ENCODE results near the gene CBY2.
"Not testable (repeated sequence)": the region's sequence is repeated elsewhere in the genome, so short reads cannot be mapped to it uniquely, and the experiment has no call there.

CBY2 gene, protein sequence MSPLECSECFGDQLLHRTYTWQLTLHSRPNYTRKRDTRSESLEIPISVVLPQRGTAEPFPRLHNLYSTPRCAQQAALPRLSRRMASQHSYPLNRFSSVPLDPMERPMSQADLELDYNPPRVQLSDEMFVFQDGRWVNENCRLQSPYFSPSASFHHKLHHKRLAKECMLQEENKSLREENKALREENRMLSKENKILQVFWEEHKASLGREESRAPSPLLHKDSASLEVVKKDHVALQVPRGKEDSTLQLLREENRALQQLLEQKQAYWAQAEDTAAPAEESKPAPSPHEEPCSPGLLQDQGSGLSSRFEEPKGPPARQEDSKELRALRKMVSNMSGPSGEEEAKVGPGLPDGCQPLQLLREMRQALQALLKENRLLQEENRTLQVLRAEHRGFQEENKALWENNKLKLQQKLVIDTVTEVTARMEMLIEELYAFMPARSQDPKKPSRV

DNA sequence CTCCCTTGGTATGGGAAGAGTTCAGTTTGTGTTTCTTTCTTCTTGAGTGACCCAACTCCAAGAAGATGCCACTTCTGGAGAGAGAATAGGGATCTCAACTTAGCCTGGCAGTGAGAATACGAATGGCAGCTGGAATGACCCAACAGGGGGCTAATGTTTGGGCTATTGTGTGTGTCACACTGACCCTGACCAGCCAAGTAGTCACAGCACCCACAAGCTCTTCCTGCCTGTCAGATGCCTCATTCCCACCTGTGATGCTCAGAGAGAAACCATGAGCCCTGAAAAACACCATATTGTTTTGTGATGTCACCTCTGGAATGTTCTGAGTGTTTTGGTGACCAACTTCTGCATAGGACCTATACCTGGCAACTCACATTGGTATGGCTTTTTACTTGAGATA, at the start of gene CBY2:
CBY2 (plus strand) TSS at position 233 of the 400 bp plus-strand sequence; CDS start at position 304, 71 bp downstream.
- H3K27ac ChIP-seq = no peak within 1 kb of the TSS
- TF ChIP-seq CTCF (conservative IDR thresholded peaks at IDR 0.05) = no peak

DNA sequence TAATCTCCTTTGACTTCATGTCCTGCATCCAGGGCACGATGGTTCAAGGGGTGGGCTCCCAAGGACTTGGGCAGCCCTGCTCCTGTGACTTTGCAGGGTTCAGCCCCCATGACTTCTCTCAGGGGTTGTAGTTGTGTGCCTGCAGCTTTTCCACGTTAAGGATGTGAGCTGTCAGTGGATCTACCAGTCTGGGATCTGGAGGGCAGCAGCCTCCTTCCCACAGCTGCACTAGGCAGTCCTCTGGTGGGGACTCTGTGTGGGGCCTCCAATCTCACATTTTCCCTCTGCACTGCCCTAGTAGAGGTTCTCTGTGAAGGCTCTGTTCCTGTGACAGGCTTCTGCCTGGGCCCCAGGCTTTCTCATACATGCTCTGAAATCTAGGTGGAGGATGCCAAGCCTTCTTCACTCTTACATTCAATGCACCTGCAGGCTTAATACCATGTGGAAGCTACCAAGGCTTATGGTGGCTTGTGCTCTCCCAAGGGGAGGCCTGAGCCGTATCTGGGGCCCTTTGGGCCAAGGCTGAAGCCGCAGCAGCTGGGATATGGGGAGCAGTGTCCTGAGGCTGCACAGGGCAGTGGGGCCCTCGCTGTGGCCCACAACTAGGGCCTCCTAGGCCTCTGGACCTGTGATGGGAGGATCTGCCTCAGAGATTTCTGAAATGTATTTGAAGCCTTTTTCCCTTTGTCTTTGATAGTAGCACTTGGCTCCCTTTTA, 47.3 kb upstream of the CBY2 start:
- no peak for TF ChIP-seq CTCF (conservative IDR thresholded peaks at IDR 0.05)
- H3K27ac ChIP-seq = no peak overlapping the region

- no peak for TF ChIP-seq CTCF (conservative IDR thresholded peaks at IDR 0.05)
- H3K27ac ChIP-seq = no peak overlapping the region
Measured at GRCh38 chr13:45658586-45659235, 43.4 kb upstream of the CBY2 start.

DNA sequence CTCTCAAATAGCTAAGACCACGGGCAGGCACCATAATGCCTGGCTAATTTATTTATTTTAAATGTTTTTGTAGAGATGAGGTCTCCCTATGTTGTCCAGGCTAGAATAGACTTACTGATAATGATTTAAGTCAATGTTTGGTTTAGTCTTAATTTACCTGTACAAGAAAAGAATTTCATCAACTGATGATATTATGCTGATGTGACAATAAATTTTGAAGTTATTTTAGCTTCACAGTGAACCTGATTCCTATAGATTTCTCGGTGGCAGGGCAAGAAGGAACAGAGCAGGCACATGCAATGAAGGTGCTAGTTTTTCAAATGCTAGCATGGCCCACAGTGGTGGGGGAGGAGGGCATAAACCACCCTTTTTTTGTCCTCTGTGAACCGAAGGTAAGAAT, 42.6 kb upstream of the CBY2 start:
- no peak overlapping the region for H3K27ac ChIP-seq
- no peak for TF ChIP-seq CTCF (conservative IDR thresholded peaks at IDR 0.05)

DNA sequence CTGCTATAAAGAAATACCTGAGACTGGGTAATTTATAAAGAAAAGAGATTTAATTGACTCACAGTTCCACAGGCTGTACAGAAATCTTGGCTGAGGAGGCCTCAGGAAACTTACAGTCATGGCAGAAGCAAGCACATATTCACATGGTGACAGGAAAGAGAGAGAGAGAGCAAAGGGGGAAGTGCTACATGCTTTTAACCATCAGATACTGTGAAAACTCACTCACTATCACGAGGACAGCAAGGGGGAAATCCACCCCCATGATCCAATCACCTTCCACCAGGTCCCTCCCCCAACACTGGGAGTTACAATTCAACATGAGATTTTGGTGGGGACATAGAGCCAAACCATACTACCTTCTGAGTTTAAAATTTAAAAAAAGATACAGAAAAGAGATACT, 41.7 kb upstream of the CBY2 start:
- not testable (repeated sequence) for H3K27ac ChIP-seq

GRCh38 chr13:45662162-45662561, 40.0 kb upstream of the CBY2 start:
- H3K27ac ChIP-seq = no peak overlapping the region
- no peak for TF ChIP-seq CTCF (conservative IDR thresholded peaks at IDR 0.05)

GRCh38 chr13:45662903-45663302, 39.2 kb upstream of the CBY2 start:
- not testable (repeated sequence) for H3K27ac ChIP-seq

- not testable (repeated sequence) for H3K27ac ChIP-seq
Measured at GRCh38 chr13:45669626-45670025, 32.5 kb upstream of the CBY2 start.
